Endothelial cell of umbilical vein (primary cell): ENCODE measurements around the gene GGACT. TPM values are rescaled to one million over a fixed set of nuclear protein-coding genes. Genes with fewer than 3 reads are reported as not detected.

ENCODE experiments used
- BruUV-seq: library from RNA; stranded (reverse); fragments of 400-500 nt; replicated peaks from 2 replicates; lab custom pipeline; 2021; lab: Mats Ljungman, UMichigan
- CTCF ChIA-PET: fragments of 300-600, 350-600 bp; sonication (Branson Sonifier 250); formaldehyde crosslinking; loops from one replicate; lab custom pipeline; 2021; ENCODE audit warnings: antibody characterized with exemption, inconsistent platforms; lab: Charles Lee
- POLR2A ChIA-PET: fragments of 300-600, 350-600 bp; sonication (Branson Sonifier 250); formaldehyde crosslinking; loops from one replicate; lab custom pipeline; 2021; ENCODE audit warnings: antibody characterized with exemption, inconsistent platforms; lab: Charles Lee
- DNase-seq: peaks from one replicate; pipeline ENCODE4 v3.0.0-alpha.2; 2011; ENCODE audit warnings: low read depth, low spot score
- FAIRE-seq: peaks from 2 replicates; lab custom pipeline; 2011; peaks lifted over from hg19 to GRCh38; lab: Jason Lieb, UNC
- H2AFZ ChIP-seq: 2 replicates; pipeline ENCODE4 v1.6.0; 2012; ENCODE audit warnings: low read depth, low read length, control low read depth, inconsistent platforms
- H3K27ac ChIP-seq: 2 replicates; pipeline ENCODE4 v1.5.1; 2011; ENCODE audit warnings: low read depth, mild to moderate bottlenecking, control low read depth, low read length, moderate library complexity; ENCODE audit not compliant: insufficient read depth
- H3K27me3 ChIP-seq, 2 experiments: 2 replicates each; pipeline versions ENCODE4 v1.6.0 to v1.6.1; 2011; ENCODE audit warnings: low read length in 2 of 2, mixed read lengths in 1 of 2; ENCODE audit not compliant: control insufficient read depth in 2 of 2, insufficient read depth in 2 of 2
- H3K36me3 ChIP-seq, 2 experiments: 2 replicates in 1 of 2; 3 replicates in 1 of 2; pipeline ENCODE4 v1.5.1; 2011; ENCODE audit warnings: low read length in 2 of 2, mild to moderate bottlenecking in 1 of 2, moderate library complexity in 1 of 2; ENCODE audit not compliant: control insufficient read depth in 2 of 2, insufficient read depth in 2 of 2; ENCODE audit errors: extremely low read depth in 1 of 2
- H3K4me1 ChIP-seq: 3 replicates; pipeline ENCODE4 v1.5.1; 2011; ENCODE audit warnings: mild to moderate bottlenecking, low read length; ENCODE audit not compliant: control insufficient read depth, insufficient read depth; ENCODE audit errors: extremely low read depth
- H3K4me2 ChIP-seq: 2 replicates; pipeline ENCODE4 v1.6.1; 2011; ENCODE audit warnings: low read length, control low read depth, mixed read lengths; ENCODE audit not compliant: insufficient read depth
- H3K4me3 ChIP-seq, 3 experiments: fragments of 200-600 bp in 1 of 3; sonication (generic), shearing (Covaris generic) in 1 of 3; replicated peaks in 1 of 3; 2 replicates each; pipeline ENCODE4 v1.5.1; 2011 to 2016; ENCODE audit warnings: control low read depth in 3 of 3, low read length in 3 of 3, mild to moderate bottlenecking in 2 of 3, inconsistent platforms in 1 of 3, low read depth in 1 of 3, moderate library complexity in 1 of 3; ENCODE audit not compliant: insufficient read depth in 1 of 3
- H3K79me2 ChIP-seq: 2 replicates; pipeline ENCODE4 v1.6.0; 2012; ENCODE audit warnings: low read length, inconsistent platforms; ENCODE audit not compliant: control insufficient read depth, insufficient read depth
- H3K9ac ChIP-seq: replicated peaks from 2 replicates; pipeline ENCODE3; 2011; ENCODE audit warnings: low read length, control low read depth; ENCODE audit not compliant: insufficient read depth; ENCODE audit errors: extremely low read depth
- H3K9me1 ChIP-seq: replicated peaks from 3 replicates; pipeline ENCODE4 v1.6.0; 2011; ENCODE audit warnings: mild to moderate bottlenecking, low read length; ENCODE audit not compliant: control insufficient read depth, insufficient read depth; ENCODE audit errors: extremely low read depth
- H3K9me3 ChIP-seq: replicated peaks from 2 replicates; pipeline ENCODE4 v1.5.1; 2012; ENCODE audit warnings: low read length, inconsistent platforms; ENCODE audit not compliant: control insufficient read depth, insufficient read depth
- H4K20me1 ChIP-seq: replicated peaks from 2 replicates; pipeline ENCODE3; 2011; ENCODE audit warnings: mild to moderate bottlenecking, low read length; ENCODE audit not compliant: control insufficient read depth, insufficient read depth; ENCODE audit errors: extremely low read depth
- CTCF ChIP-seq, 2 donors: IDR thresholded peaks; 1 replicate in 1 of 2; 2 replicates in 1 of 2; pipeline ENCODE4 v1.5.1; 2011; ENCODE audit warnings: low read length in 2 of 2, mild to moderate bottlenecking in 2 of 2, moderate library complexity in 2 of 2, control low read depth in 1 of 2, inconsistent platforms in 1 of 2, low read depth in 1 of 2; ENCODE audit not compliant: insufficient read depth in 1 of 2; ENCODE audit errors: extremely low read depth in 1 of 2
- EZH2 ChIP-seq: IDR thresholded peaks from 2 replicates; pipeline ENCODE4 v1.6.1; 2012; ENCODE audit warnings: borderline replicate concordance, low read depth, mild to moderate bottlenecking, moderate library complexity, low read length, inconsistent platforms; ENCODE audit not compliant: severe bottlenecking
- FOS ChIP-seq: IDR thresholded peaks from 2 replicates; pipeline ENCODE4 v1.6.1; 2011; ENCODE audit warnings: mild to moderate bottlenecking, low read length, moderate library complexity, borderline replicate concordance; ENCODE audit not compliant: insufficient read depth
- GATA2 ChIP-seq: IDR thresholded peaks from 2 replicates; pipeline ENCODE4 v1.7.0; 2011; ENCODE audit warnings: low read depth, mild to moderate bottlenecking, moderate library complexity, mixed read lengths, low read length; ENCODE audit not compliant: insufficient read length, insufficient read depth
- JUN ChIP-seq: IDR thresholded peaks from 2 replicates; pipeline ENCODE4 v1.6.1; 2011; ENCODE audit warnings: borderline replicate concordance, low read depth; ENCODE audit not compliant: insufficient read length, insufficient read depth
- MAX ChIP-seq: IDR thresholded peaks from 2 replicates; pipeline ENCODE4 v1.6.1; 2011; ENCODE audit not compliant: insufficient read depth, insufficient read length
- MYC ChIP-seq: IDR thresholded peaks from one replicate; pipeline ENCODE4 v1.6.1; 2011; ENCODE audit warnings: mild to moderate bottlenecking, low read depth, low read length
- POLR2A ChIP-seq: IDR thresholded peaks from 2 replicates; pipeline ENCODE4 v1.6.1; 2012; ENCODE audit warnings: low read depth, mild to moderate bottlenecking, control low read depth, low read length
- POLR2AphosphoS5 ChIP-seq: IDR thresholded peaks from 2 replicates; pipeline ENCODE4 v1.6.1; 2012; ENCODE audit warnings: low read depth, mild to moderate bottlenecking, control low read depth, low read length, moderate library complexity; ENCODE audit not compliant: insufficient read depth
- dilution Hi-C: fragments of 300-500 bp; cut with MboI; formaldehyde crosslinking; loops from one replicate; pipeline ENCODE4 v1.15.0; 2019; ENCODE audit warnings: low sequenced_read_pairs; ENCODE audit not compliant: extremely low pct_ligation_motif_present
- intact Hi-C: fragments of 100-400 bp; cut with micrococcal nuclease; formaldehyde crosslinking; loops from one replicate; pipeline ENCODE4 v1.10.0; 2022
- polyA plus RNA-seq, 4 experiments: library from polyadenylated mRNA; depleted of rRNA in 3 of 4; stranded (reverse) in 3 of 4; unstranded in 1 of 4; fragments of >200 nt; gene quantifications; 2 replicates each; pipeline versions ENCODE4 v1.2.1 to v1.2.3, GENCODE V29; 2011 to 2012; ENCODE audit warnings: missing spikeins in 1 of 4
- total RNA-seq: library from RNA; stranded (reverse); gene quantifications from 2 replicates; pipeline ENCODE4 v1.2.3, GENCODE V29; 2021

The GGACT gene
- total and polyA plus RNA-seq, 2 donors (not counting 3 experiments of a cell fraction or from before 2014, with no cell fraction given), result 2.5 to 6.5 TPM

DNA sequence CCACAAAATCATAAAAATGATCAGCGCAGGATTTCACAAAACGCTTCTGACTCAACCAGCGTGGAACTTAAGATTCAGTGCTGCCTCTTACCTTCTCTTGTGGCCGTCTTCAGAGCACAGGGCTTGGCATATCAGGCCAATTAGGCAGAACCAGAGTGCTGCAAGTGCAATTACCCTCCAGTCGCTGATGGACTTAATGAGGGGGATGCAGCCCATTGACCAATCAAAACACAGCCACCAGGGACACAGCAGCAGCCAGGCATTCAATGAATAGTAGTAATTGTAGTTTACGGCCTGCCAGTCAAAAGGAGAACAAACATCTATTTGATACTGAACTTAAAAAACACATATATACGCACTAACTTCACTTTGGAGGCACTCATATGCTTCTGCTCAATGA, 47.9 kb upstream of the GGACT start:
- no peak for FAIRE-seq

More for the DNA sequence above, 47.9 kb upstream of the GGACT start:
- H3K36me3 ChIP-seq, result peaks cover 15 to 23% of the 10 kb centered on the region in 2 experiments
- TF ChIP-seq CTCF (IDR thresholded peaks at IDR 0.05; ENCODE audit: extremely low read depth in 1 of 2, insufficient read depth in 1 of 2, low read depth in 1 of 2, low read length in 2 of 2) (no peak), POLR2AphosphoS5 (no peak), GATA2 (no peak), JUN (no peak), EZH2 (no peak), MYC (no peak), POLR2A (no peak), MAX (no peak), FOS (no peak)
- H3K27me3 ChIP-seq, result no peaks in the 10 kb centered on the region
- DNase-seq, result no peak
- H4K20me1 ChIP-seq, result no peaks in the 10 kb centered on the region
- CTCF ChIA-PET, result no interaction called here
- no TSS peak for BruUV-seq
- H3K9ac ChIP-seq, result no peak overlapping the region
- H3K4me3 ChIP-seq, result no peak overlapping the region
- intact Hi-C loops, result no loop called here
- no peaks in the 10 kb centered on the region for H3K9me1 ChIP-seq
- no peaks in the 10 kb centered on the region for H3K79me2 ChIP-seq
- H2AFZ ChIP-seq, result no peak overlapping the region
- POLR2A ChIA-PET, result no interaction called here
- no peaks in the 10 kb centered on the region for H3K9me3 ChIP-seq
- dilution Hi-C loops, result no loop called here
- no peaks in the 10 kb centered on the region for H3K4me1 ChIP-seq
- H3K27ac ChIP-seq, result no peak overlapping the region
- H3K4me2 ChIP-seq, result no peak overlapping the region
